ENCODE measurements around the gene CXCL8.

- TF ChIP-seq CTCF (IDR thresholded peaks at IDR 0.05), result no peak
- TF ChIP-seq POLR2A (IDR thresholded peaks at IDR 0.05), result no peak
These were observed 33.0 kb upstream of the CXCL8 start for GRCh38 chr4:73707269-73707875.
